ENCODE data around the gene ERP44.

- TF ChIP-seq CTCF (IDR thresholded peaks at IDR 0.05; ENCODE audit: extremely low read depth in 1 of 2, insufficient read depth in 1 of 2, low read depth in 1 of 2, low read length in 2 of 2) (no peak), EZH2 (IDR thresholded peaks at IDR 0.05; ENCODE audit: borderline replicate concordance, low read depth, low read length, severe bottlenecking) (no peak)
- TF ChIP-seq, protein P1, sequence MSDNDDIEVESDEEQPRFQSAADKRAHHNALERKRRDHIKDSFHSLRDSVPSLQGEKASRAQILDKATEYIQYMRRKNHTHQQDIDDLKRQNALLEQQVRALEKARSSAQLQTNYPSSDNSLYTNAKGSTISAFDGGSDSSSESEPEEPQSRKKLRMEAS (IDR thresholded peaks at IDR 0.05; ENCODE audit: insufficient read depth, insufficient read length) = no peak
These were observed 42.2 kb downstream of the ERP44 start for GRCh38 chr9:100056561-100056960.

Measured in endothelial cell of umbilical vein (primary cell).